Ovary (tissue), 9 donors: ENCODE measurements around the gene MFN1. TPM values are rescaled to one million over a fixed set of nuclear protein-coding genes. Genes with fewer than 3 reads are reported as not detected.

ENCODE experiments used
- DNase-seq, 5 donors: peaks; one replicate each; pipeline ENCODE4 v3.0.0-alpha.2; 2019 to 2020
- H3K27ac ChIP-seq, 2 donors: fragments of 200-600 bp; one replicate each; pipeline versions ENCODE4 v1.5.1 to v1.8.0; 2019 to 2022
- H3K27me3 ChIP-seq: fragments of 200-600 bp; one replicate; pipeline ENCODE4 v1.8.0; 2022
- H3K36me3 ChIP-seq: fragments of 200-600 bp; sonication (generic); one replicate; pipeline ENCODE4 v1.5.1; 2019
- H3K4me1 ChIP-seq: one replicate; pipeline ENCODE4 v1.8.1; 2013; ENCODE audit warnings: mild to moderate bottlenecking, moderate library complexity; ENCODE audit not compliant: insufficient read depth
- H3K4me3 ChIP-seq: fragments of 200-600 bp; sonication (generic); one replicate; pipeline ENCODE4 v1.5.1; 2017
- H3K9me3 ChIP-seq, 2 donors: fragments of 200-600 bp in 1 of 2; sonication (generic) in 1 of 2; one replicate each; pipeline versions ENCODE4 v1.5.1 to v1.8.1; 2013 to 2019; ENCODE audit warnings: mild to moderate bottlenecking in 1 of 2, moderate library complexity in 1 of 2
- CTCF ChIP-seq, 3 donors: fragments of 450-650 bp in 2 of 3; fragments of 200-600 bp in 1 of 3; IDR thresholded peaks; one replicate each; pipeline versions ENCODE4 v1.5.1 to v1.8.0; 2016 to 2022; ENCODE audit warnings: antibody characterized with exemption in 3 of 3, mild to moderate bottlenecking in 1 of 3
- EP300 ChIP-seq: sonication (generic); formaldehyde crosslinking; IDR thresholded peaks from one replicate; pipeline ENCODE4 v1.6.1; 2017; ENCODE audit warnings: antibody characterized with exemption
- POLR2A ChIP-seq: fragments of 450-650 bp; IDR thresholded peaks from one replicate; pipeline ENCODE4 v1.6.1; 2017; ENCODE audit warnings: antibody characterized with exemption, mild to moderate bottlenecking, moderate library complexity
- WGBS, 3 donors: extraction: QIAGEN DNeasy Blood & Tissue Kit in 1 of 3; methylation state at CpG; one replicate each; pipeline versions ENCODE4 v1.1.5 to v1.1.7; 2013 to 2017; 5-methylcytosine and 5-hydroxymethylcytosine counted together
- intact Hi-C, 4 donors: fragments of 100-400 bp; cut with DNase I; formaldehyde crosslinking; loops; one replicate each; pipeline versions ENCODE4 v1.11.0 to v1.15.1; 2022 to 2023
- polyA plus RNA-seq, 2 donors: library from polyadenylated mRNA; stranded (reverse); fragments of 200-250 nt in 1 of 2; fragments of 350-450 nt in 1 of 2; fragmentation: Illumina TruSeq in 1 of 2; extraction: RNeasy Lipid Tissue Mini Kit (QIAGEN cat#74804) in 1 of 2; gene quantifications; one replicate each; pipeline ENCODE4 v1.2.3, GENCODE V29; 2013 to 2014
- total RNA-seq, 7 donors: library from RNA; depleted of rRNA in 2 of 7; stranded (reverse); fragments of >200 nt in 2 of 7; fragmentation: NEBNext Ultra II Directional in 3 of 7; extraction: Animal tissue kit (Norgen Biotek cat#: 25700) in 3 of 7; gene quantifications; one replicate each; pipeline versions ENCODE4 v1.1.0 to v1.2.4, GENCODE V29; 2016 to 2023
- donor health status: DM: no; HTN: no; CAD: no; lungs with moderate emphysema.
- donor health status: DM: no; HTN: no; CAD: no.
- donor health status: Bipolar disorder and iron deficiency.
- donor health status: DM: yes; HTN: yes; CAD: no.
- donor health status: DM: no; HTN: no; CAD: no.
- donor health status: DM: yes; HTN: yes; CAD: no.

Gene MFN1
- total and polyA plus RNA-seq, 9 donors: 11.8 to 49.8 (median 39.3) TPM

GRCh38 chr3:179355996-179356395 is 8.5 kb downstream of the MFN1 start:
- no peak for DNase-seq
- no peak for TF ChIP-seq CTCF (IDR thresholded peaks at IDR 0.05)
- TF ChIP-seq POLR2A: no peak
- no peak for TF ChIP-seq EP300
- no peaks in the 10 kb centered on the region for H3K9me3 ChIP-seq
- H3K4me3 ChIP-seq: no peak overlapping the region
- intact Hi-C loops: no loop called here
- WGBS, 3 donors: 97 to 100% (median 98%) methylated on average over 1 of the region's 1 CpG
- no peak overlapping the region for H3K27ac ChIP-seq
- H3K36me3 ChIP-seq: no peaks in the 10 kb centered on the region
- H3K4me1 ChIP-seq: no peaks in the 10 kb centered on the region
- H3K27me3 ChIP-seq: no peaks in the 10 kb centered on the region

GRCh38 chr3:179363332-179363731 is 15.8 kb downstream of the MFN1 start:
- Histone ChIP-seq H3K27ac (no peak overlapping the region), H3K9me3 (no peaks in the 10 kb centered on the region), H3K27me3 (no peaks in the 10 kb centered on the region), H3K4me3 (no peak overlapping the region), H3K36me3 (no peaks in the 10 kb centered on the region), H3K4me1 (no peaks in the 10 kb centered on the region)
- WGBS, 3 donors: 96 to 98% (median 97%) methylated on average over 5 of the region's 5 CpGs
- no peak for DNase-seq
- intact Hi-C loops: no loop called here
- no peak for TF ChIP-seq POLR2A
- TF ChIP-seq CTCF (IDR thresholded peaks at IDR 0.05): no peak

GRCh38 chr3:179369621-179370020 is 22.1 kb downstream of the MFN1 start:
- intact Hi-C loops: no loop called here
- no peaks in the 10 kb centered on the region for H3K27me3 ChIP-seq
- no peaks in the 10 kb centered on the region for H3K9me3 ChIP-seq
- TF ChIP-seq POLR2A: no peak
- no peaks in the 10 kb centered on the region for H3K4me1 ChIP-seq
- no peak overlapping the region for H3K4me3 ChIP-seq
- WGBS, 3 donors: 91 to 100% (median 97%) methylated on average over 1 of the region's 1 CpG
- no peaks in the 10 kb centered on the region for H3K36me3 ChIP-seq
- no peak overlapping the region for H3K27ac ChIP-seq
- DNase-seq: no peak

GRCh38 chr3:179373938-179374337 is 26.4 kb downstream of the MFN1 start:
- TF ChIP-seq POLR2A: no peak
- TF ChIP-seq EP300: no peak
- TF ChIP-seq CTCF (IDR thresholded peaks at IDR 0.05): no peak
- WGBS, 3 donors: 95 to 98% (median 98%) methylated on average over 6 of the region's 6 CpGs
- intact Hi-C loops: no loop called here
- DNase-seq: no peak
- Histone ChIP-seq H3K27me3 (no peaks in the 10 kb centered on the region), H3K4me1 (no peaks in the 10 kb centered on the region), H3K36me3 (no peaks in the 10 kb centered on the region), H3K27ac (no peak overlapping the region), H3K9me3 (no peaks in the 10 kb centered on the region), H3K4me3 (no peak overlapping the region)

- Histone ChIP-seq H3K27ac (no peak overlapping the region), H3K36me3 (no peaks in the 10 kb centered on the region), H3K9me3 (no peaks in the 10 kb centered on the region), H3K4me3 (no peak overlapping the region), H3K4me1 (no peaks in the 10 kb centered on the region), H3K27me3 (no peaks in the 10 kb centered on the region)
- WGBS, 3 donors: 54 to 64% (median 58%) methylated on average over 12 of the region's 12 CpGs
- DNase-seq: no peak
- intact Hi-C loops: no loop called here
- no peak for TF ChIP-seq CTCF (IDR thresholded peaks at IDR 0.05)
- TF ChIP-seq POLR2A: no peak
- no peak for TF ChIP-seq EP300
Observed at GRCh38 chr3:179375091-179375999, 27.8 kb downstream of the MFN1 start.
